Skin of body (tissue), 2 donors: ENCODE measurements around the gene MAP2K3. TPM values are rescaled to one million over a fixed set of nuclear protein-coding genes. Genes with fewer than 3 reads are reported as not detected.
A peak's percentile ranks its signal among the peaks of the same experiment; 100 is the strongest.

Source experiments
- DNase-seq: peaks from one replicate; lab custom pipeline; 2025; lab: John Stamatoyannopoulos, UW
- total RNA-seq: library from RNA; depleted of rRNA; stranded (reverse); fragments of >200 nt; gene quantifications from one replicate; pipeline ENCODE4 v1.2.3, GENCODE V29; 2014

Gene MAP2K3
- total RNA-seq, 1 donor from 2014 or later = 19.8 TPM

GRCh38 chr17:21252796-21253645 lies 31.5 kb upstream of the MAP2K3 start, which contains the start of gene NATD1:
Gene NATD1 (minus strand): TSS chr17:21253410. CDS start chr17:21253264, 146 bp downstream.
- DNase-seq = peak; percentile 49

- DNase-seq = no peak
Measured at GRCh38 chr17:21253646-21254441, 30.7 kb upstream of the MAP2K3 start.

GRCh38 chr17:21258593-21258992 lies 25.9 kb upstream of the MAP2K3 start:
- DNase-seq = no peak

DNA sequence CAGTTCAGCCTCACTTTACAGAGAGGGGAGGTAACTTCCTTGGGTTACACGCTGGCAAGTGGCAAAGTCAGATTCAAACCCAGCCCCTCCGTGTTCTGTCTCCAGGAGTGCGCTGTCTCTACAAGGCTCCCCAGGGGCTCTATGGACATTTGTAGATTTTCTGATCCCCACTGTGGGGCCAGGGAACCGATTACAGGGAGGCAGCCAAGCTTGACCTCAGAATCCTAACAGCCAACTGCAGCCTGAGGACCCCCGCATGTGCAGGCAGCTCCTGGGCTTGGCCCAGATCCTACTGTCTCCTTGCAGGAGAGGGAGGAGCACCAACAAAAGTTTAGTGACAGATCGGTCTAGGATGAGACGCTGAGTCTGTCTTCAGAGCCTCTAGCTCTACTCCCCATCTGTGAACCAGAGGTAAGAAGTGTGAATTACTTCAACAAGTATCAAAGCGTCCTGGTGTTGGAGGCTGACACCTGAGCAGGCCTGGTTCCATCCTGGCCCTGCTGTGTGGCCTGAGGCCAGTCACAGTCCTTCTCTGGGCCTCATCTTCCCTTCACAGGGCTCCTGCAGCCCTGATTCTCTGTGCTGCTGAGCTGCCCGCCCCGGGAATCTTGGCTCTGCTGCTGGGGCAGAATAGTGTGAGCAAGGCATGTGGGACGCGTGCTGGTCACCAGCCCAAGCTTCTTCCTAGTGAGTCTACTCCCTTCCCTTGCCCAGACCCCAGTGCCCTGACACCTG lies 22.1 kb upstream of the MAP2K3 start:
- DNase-seq = no peak

- no peak for DNase-seq
Measured at GRCh38 chr17:21263376-21263775, 21.1 kb upstream of the MAP2K3 start.

DNA sequence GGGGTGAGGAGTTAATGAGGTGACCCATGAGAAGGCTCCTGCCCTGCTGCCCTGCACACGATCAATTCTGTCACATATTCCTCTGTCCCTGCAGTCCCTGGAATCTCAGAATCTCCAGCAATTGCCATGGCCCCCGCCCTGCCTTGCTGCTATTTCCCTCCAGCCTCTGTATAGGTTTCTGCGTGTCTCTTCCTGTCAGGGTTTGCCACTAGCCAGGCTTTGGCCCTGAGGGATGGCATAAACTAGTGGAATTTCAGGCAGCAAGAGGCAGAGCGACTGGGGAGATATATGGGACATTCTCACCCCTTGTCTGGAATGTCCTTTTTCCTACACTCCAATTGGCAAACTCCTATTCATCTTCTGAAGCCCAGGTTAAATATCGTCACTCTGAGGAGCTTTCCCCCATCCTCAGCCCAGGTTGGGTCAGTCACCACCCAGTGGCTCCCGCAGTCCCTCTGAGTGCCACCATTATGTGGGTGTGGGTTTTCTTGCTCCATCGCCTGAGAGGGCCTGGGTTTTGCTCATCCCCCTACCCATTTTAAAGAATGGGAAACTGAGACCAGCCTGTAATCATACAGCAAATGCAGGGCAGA lies 15.8 kb upstream of the MAP2K3 start:
- no peak for DNase-seq

DNA sequence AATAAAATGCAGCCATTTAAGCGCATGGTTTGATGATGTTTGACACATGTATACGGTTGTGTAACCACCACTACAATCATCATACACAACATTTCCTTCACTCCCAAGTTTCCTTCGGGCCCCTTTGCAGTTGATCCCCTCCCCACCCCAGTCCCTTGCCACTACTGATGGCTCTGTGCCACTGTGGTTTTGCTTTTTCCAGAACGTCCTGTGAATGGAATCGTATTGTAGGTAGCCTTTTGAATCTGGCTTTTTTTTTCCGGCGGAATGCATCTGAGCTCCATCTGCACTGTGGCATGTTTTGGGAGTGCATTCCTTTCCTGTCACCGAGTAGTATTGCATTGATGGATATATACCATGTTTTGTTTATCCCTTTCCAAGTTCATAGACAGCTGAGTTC lies 15.1 kb upstream of the MAP2K3 start:
- peak; percentile 52 for DNase-seq

- no peak for DNase-seq
Measured at GRCh38 chr17:21271454-21272183, 12.9 kb upstream of the MAP2K3 start.

DNA sequence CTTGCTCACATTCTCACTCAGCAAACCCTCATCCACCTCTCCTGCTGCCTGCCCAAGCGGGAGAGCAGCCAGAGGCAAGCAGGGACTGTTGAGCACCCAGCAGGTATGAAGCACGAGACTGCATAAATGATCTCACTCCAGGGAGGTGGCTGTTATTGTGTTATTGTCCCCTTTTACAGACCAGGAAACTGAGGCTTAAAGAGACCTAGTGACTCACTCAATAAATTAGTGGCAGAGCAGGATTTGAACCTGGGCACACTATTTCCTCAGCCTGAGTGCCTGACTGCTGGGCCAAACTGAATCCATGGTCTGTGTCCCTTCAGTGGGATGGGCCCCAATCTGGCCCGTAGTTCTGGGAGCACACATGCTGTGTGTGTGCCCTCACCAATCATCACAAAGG lies 12.3 kb upstream of the MAP2K3 start:
- no peak for DNase-seq

- DNase-seq = no peak
Measured at GRCh38 chr17:21272881-21273792, 11.4 kb upstream of the MAP2K3 start.

DNA sequence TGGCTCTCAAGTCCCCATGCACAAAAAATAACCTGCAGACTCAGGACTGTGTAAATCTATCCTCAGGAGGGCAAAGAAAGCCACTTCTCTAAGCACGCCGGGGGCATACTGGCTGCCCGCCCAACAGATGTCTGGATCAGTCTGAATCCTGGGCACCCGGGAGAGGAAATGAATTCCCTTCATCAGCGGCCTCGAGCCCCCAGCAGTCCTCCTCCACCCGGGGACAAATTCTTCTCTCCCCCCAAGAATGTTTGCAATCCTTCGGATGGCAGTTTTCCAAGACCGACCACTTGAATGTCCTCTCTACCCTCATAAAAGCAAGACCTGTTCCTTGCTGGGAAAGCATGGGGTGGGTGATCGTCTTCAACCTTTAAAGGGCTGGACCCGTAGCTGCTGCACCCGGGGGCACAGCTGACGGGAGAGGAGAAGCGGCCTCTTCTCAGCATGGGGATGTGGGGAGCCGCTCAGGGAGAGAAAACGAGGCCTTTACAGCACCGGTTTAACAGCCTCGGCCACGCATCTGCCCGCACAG lies 9.4 kb upstream of the MAP2K3 start:
- DNase-seq = no peak

DNA sequence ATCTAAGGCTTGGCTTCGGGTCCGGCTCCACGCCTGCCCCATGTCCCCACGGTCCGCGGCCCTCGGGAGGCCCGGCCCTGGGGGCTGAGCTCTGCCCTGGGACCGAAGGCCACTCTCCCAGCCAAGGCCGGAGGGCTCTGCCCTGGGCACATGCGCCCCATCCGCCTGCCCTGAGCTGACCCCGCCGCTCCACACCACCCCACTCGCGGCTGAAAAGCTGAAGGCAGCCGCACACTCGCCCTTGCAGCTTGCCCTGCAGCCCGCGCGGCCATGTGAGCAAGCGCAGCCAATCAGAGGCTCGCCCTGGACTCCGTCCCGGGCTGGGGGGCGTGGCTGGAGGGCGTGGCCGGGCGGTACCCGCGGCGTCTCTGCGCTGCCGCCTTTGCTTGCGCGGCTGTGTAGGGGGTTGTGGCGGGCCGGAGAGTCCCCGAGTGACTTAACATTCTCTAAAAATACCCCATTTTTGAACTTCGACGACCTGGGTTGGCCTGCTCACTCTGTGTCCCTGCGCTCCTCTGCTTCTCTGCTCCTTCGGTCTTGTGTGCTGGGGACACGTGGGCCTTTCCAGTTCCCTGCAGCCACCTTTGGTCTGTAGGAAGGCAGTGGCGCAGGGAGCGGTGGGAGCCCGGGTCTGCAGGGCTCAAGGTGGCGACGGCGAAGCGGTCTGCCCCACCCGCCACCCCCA lies 8.8 kb upstream of the MAP2K3 start:
- peak; percentile 51 for DNase-seq

GRCh38 chr17:21276264-21276588 lies 8.3 kb upstream of the MAP2K3 start:
- DNase-seq = no peak

GRCh38 chr17:21277332-21277731 lies 7.2 kb upstream of the MAP2K3 start:
- DNase-seq = no peak

DNA sequence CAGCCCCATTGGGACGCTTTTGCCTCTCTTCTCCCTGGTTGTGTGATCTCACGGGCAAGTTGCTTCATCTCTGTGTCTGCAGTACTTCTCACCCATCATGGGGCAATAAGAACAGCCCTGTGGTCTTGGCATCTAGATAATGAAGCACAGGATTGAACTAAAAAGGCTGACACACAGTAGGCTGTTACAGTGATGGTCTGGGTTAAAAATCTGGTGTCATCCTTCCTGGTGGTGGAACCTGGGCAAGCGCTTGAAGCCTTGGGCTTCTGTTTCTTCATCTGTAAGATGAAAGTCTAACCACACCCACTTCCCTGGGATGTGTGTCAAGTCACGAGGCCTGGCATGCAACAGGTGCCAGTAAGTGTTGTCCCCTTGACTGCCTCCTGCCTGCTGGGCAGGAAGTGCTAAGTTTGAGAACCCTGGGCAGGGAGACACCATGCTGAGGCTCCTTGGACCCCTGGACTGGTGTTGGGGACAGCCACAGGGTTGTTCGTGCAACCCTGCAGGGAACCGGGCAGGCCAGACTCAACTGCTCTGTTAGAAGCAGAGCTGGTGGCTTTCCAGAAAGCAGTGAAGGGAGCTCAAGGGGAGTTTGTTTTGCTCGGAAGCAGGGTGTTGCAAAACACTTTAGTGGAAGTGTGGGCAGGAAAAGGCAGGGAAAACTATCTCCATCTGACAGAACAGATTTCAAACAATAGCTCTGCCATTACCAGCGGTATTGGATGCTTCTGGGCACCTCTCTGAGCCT lies 5.9 kb upstream of the MAP2K3 start:
- no peak for DNase-seq

- no peak for DNase-seq
Measured at GRCh38 chr17:21279198-21279535, 5.3 kb upstream of the MAP2K3 start.

GRCh38 chr17:21279582-21279981 lies 4.9 kb upstream of the MAP2K3 start:
- DNase-seq = no peak

DNA sequence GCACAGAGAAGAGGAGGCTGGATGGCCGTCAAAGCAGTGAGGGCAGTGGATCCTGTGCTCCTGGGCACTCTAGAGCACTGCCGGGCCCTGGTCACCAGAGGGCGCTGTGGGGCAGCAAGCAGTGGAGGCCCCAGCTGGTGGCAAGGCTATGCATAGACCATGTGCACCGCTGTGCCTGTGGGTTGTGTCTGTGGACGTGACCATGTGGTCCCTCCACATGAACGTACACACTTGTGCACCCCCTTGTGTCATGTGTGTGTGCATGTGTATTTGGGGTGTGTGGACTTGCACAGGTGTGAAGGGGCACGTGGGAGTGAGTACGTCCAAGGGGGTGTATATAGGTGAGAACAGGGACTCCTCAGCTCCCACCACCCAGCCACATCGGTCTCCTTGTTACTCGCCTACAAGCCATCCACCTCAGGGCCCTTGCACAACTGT lies 4.4 kb upstream of the MAP2K3 start:
- peak; percentile 30 for DNase-seq
